H1 (cell line): Measurements from ENCODE around the gene EEF1AKMT1. TPM values are rescaled to one million over a fixed set of nuclear protein-coding genes. Genes with fewer than 3 reads are reported as not detected.
A peak's percentile ranks its signal among the peaks of the same experiment; 100 is the strongest.

Experiments used
- CTCF ChIA-PET: fragments of 300-600 bp; sonication (Branson Sonifier 250); formaldehyde crosslinking; loops from one replicate; lab custom pipeline; 2021; ENCODE audit not compliant: partially characterized antibody; lab: Charles Lee
- POLR2A ChIA-PET: fragments of 300-600 bp; sonication (Branson Sonifier 250); formaldehyde crosslinking; loops from one replicate; lab custom pipeline; 2021; ENCODE audit warnings: inconsistent platforms; ENCODE audit not compliant: partially characterized antibody; lab: Charles Lee
- DNase-seq, 2 experiments: peaks; one replicate each; pipeline versions ENCODE4 v3.0.0 to v3.0.0-alpha.2; 2010 to 2022; ENCODE audit warnings: low spot score in 2 of 2, low read depth in 1 of 2, mixed read lengths in 1 of 2
- FAIRE-seq: peaks from 2 replicates; lab custom pipeline; 2011; peaks lifted over from hg19 to GRCh38; lab: Jason Lieb, UNC
- H2AFZ ChIP-seq: 2 replicates; pipeline ENCODE4 v1.8.1; 2012; ENCODE audit warnings: low read length, inconsistent platforms
- H2AK5ac ChIP-seq: 2 replicates; pipeline ENCODE4 v1.6.1; 2013; ENCODE audit warnings: low read depth, low read length
- H2BK120ac ChIP-seq: replicated peaks from 2 replicates; pipeline ENCODE3; 2013; ENCODE audit warnings: low read depth, low read length, inconsistent platforms
- H2BK12ac ChIP-seq: 2 replicates; pipeline ENCODE4 v1.6.1; 2013; ENCODE audit warnings: low read depth, low read length
- H2BK15ac ChIP-seq: 2 replicates; pipeline ENCODE4 v1.6.1; 2013; ENCODE audit warnings: low read length
- H2BK20ac ChIP-seq: 2 replicates; pipeline ENCODE4 v1.6.1; 2013; ENCODE audit warnings: low read length
- H2BK5ac ChIP-seq: 2 replicates; pipeline ENCODE4 v1.6.1; 2013; ENCODE audit warnings: low read depth, low read length
- H3K14ac ChIP-seq: 2 replicates; pipeline ENCODE4 v1.6.1; 2013; ENCODE audit warnings: inconsistent platforms; ENCODE audit not compliant: insufficient read length
- H3K18ac ChIP-seq: 2 replicates; pipeline ENCODE4 v1.6.1; 2013; ENCODE audit warnings: low read length; ENCODE audit errors: extremely low read depth
- H3K23ac ChIP-seq: 2 replicates; pipeline ENCODE4 v1.6.1; 2013; ENCODE audit warnings: inconsistent platforms; ENCODE audit not compliant: insufficient read length
- H3K23me2 ChIP-seq: 2 replicates; pipeline ENCODE4 v1.6.1; 2013; ENCODE audit warnings: low read depth, low read length
- H3K27ac ChIP-seq: 2 replicates; pipeline ENCODE4 v1.6.1; 2011; ENCODE audit warnings: low read depth, low read length, inconsistent platforms
- H3K27me3 ChIP-seq, 4 experiments: replicated peaks in 1 of 4; 1 replicate in 1 of 4; 2 replicates in 3 of 4; pipeline versions ENCODE4 v1.6.1 to v1.8.1; 2011 to 2013; ENCODE audit warnings: low read length in 3 of 4, mild to moderate bottlenecking in 3 of 4, inconsistent platforms in 2 of 4, mixed read lengths in 2 of 4, moderate library complexity in 1 of 4; ENCODE audit not compliant: control insufficient read depth in 3 of 4, insufficient read depth in 3 of 4; ENCODE audit errors: extremely low read depth in 1 of 4
- H3K36me3 ChIP-seq, 4 experiments: 2 replicates each; pipeline versions ENCODE4 v1.6.1 to v1.8.1; 2011 to 2013; ENCODE audit warnings: mild to moderate bottlenecking in 4 of 4, low read length in 3 of 4, moderate library complexity in 2 of 4, control low read depth in 1 of 4, inconsistent platforms in 1 of 4; ENCODE audit not compliant: insufficient read depth in 4 of 4, control insufficient read depth in 2 of 4
- H3K4ac ChIP-seq: replicated peaks from 2 replicates; pipeline ENCODE3; 2013; ENCODE audit warnings: low read length, low read depth, mixed read lengths, inconsistent platforms; ENCODE audit not compliant: insufficient read length
- H3K4me1 ChIP-seq, 4 experiments: replicated peaks in 1 of 4; 1 replicate in 1 of 4; 2 replicates in 3 of 4; pipeline versions ENCODE4 v1.6.1 to v1.8.1; 2011 to 2013; ENCODE audit warnings: low read length in 3 of 4, inconsistent platforms in 2 of 4, mixed read lengths in 1 of 4; ENCODE audit not compliant: insufficient read depth in 4 of 4, control insufficient read depth in 3 of 4
- H3K4me2 ChIP-seq, 2 experiments: 2 replicates each; pipeline versions ENCODE4 v1.6.1 to v1.8.1; 2011 to 2013; ENCODE audit warnings: low read depth in 2 of 2, low read length in 2 of 2, control low read depth in 1 of 2, inconsistent platforms in 1 of 2, mild to moderate bottlenecking in 1 of 2; ENCODE audit not compliant: insufficient read depth in 1 of 2
- H3K4me3 ChIP-seq, 4 experiments: fragments of 200-600, 300-600 bp in 1 of 4; sonication (generic), shearing (Covaris generic), sonication (Bioruptor Twin) in 1 of 4; 2 replicates each; pipeline versions ENCODE4 v1.5.1 to v1.8.1; 2011 to 2016; ENCODE audit warnings: low read length in 4 of 4, low read depth in 3 of 4, control low read depth in 2 of 4, inconsistent platforms in 2 of 4, mild to moderate bottlenecking in 2 of 4, mixed read lengths in 1 of 4, moderate library complexity in 1 of 4; ENCODE audit not compliant: insufficient read depth in 2 of 4; ENCODE audit errors: extremely low read depth in 1 of 4
- H3K56ac ChIP-seq: replicated peaks from 2 replicates; pipeline ENCODE3; 2013; ENCODE audit warnings: low read depth, mild to moderate bottlenecking, mixed read lengths, low read length, inconsistent platforms; ENCODE audit not compliant: insufficient read length
- H3K79me1 ChIP-seq: 2 replicates; pipeline ENCODE4 v1.6.1; 2013; ENCODE audit warnings: low read depth, low read length, control low read depth
- H3K79me2 ChIP-seq, 2 experiments: 2 replicates each; pipeline versions ENCODE4 v1.6.1 to v1.8.1; 2012 to 2013; ENCODE audit warnings: low read length in 2 of 2, mild to moderate bottlenecking in 2 of 2, inconsistent platforms in 1 of 2; ENCODE audit not compliant: insufficient read depth in 2 of 2, control insufficient read depth in 1 of 2
- H3K9ac ChIP-seq, 4 experiments: replicated peaks in 1 of 4; 1 replicate in 1 of 4; 2 replicates in 3 of 4; pipeline versions ENCODE4 v1.6.1 to v1.8.1; 2011 to 2013; ENCODE audit warnings: low read depth in 3 of 4, low read length in 3 of 4, control low read depth in 2 of 4, mild to moderate bottlenecking in 2 of 4, moderate library complexity in 2 of 4, inconsistent platforms in 1 of 4; ENCODE audit errors: extremely low read depth in 1 of 4
- H3K9me3 ChIP-seq, 2 experiments: 2 replicates each; pipeline versions ENCODE4 v1.6.1 to v1.8.1; 2012 to 2013; ENCODE audit warnings: mild to moderate bottlenecking in 2 of 2, moderate library complexity in 2 of 2, control low read depth in 1 of 2, inconsistent platforms in 1 of 2, low read depth in 1 of 2, low read length in 1 of 2, mixed read lengths in 1 of 2; ENCODE audit not compliant: insufficient read depth in 2 of 2
- H4K20me1 ChIP-seq, 2 experiments: replicated peaks in 1 of 2; 2 replicates each; pipeline versions ENCODE3 to v1.8.1; 2011 to 2013; ENCODE audit warnings: inconsistent platforms in 2 of 2, low read length in 2 of 2, mild to moderate bottlenecking in 1 of 2; ENCODE audit not compliant: insufficient read depth in 2 of 2, control insufficient read depth in 1 of 2
- H4K5ac ChIP-seq: 2 replicates; pipeline ENCODE4 v1.6.1; 2013; ENCODE audit warnings: low read length, low read depth, mixed read lengths, inconsistent platforms; ENCODE audit not compliant: insufficient read length
- H4K8ac ChIP-seq: 2 replicates; pipeline ENCODE4 v1.8.0; 2013; ENCODE audit warnings: mild to moderate bottlenecking, moderate library complexity, low read length, inconsistent platforms; ENCODE audit not compliant: insufficient read depth; ENCODE audit errors: extremely low read depth
- H4K91ac ChIP-seq: replicated peaks from 2 replicates; pipeline ENCODE3; 2013; ENCODE audit warnings: low read length, mixed read lengths, inconsistent platforms; ENCODE audit not compliant: insufficient read length
- MAX ChIP-seq: IDR thresholded peaks from 2 replicates; pipeline ENCODE4 v1.6.1; 2012; ENCODE audit warnings: inconsistent platforms
- WGBS, 2 experiments: shearing (Covaris generic) in 1 of 2; methylation state at CpG; one replicate each; pipeline versions ENCODE4 v1.1.6 to v1.1.7; 2013 to 2015; ENCODE audit warnings: low lambda C conversion rate in 2 of 2, mixed read lengths in 2 of 2, inconsistent platforms in 1 of 2, low coverage in 1 of 2, missing lambda C conversion rate in 1 of 2; ENCODE audit not compliant: insufficient replicate concordance in 2 of 2, insufficient coverage in 1 of 2, insufficient read length in 1 of 2; ENCODE audit errors: extremely low coverage in 1 of 2, missing lambda C conversion rate in 1 of 2; 5-methylcytosine and 5-hydroxymethylcytosine counted together
- polyA plus RNA-seq, 7 experiments: library from polyadenylated mRNA; depleted of rRNA in 3 of 7; stranded (reverse) in 5 of 7; unstranded in 2 of 7; fragments of >200 nt in 5 of 7; fragments of 200-250 nt in 2 of 7; gene quantifications; 1 replicate in 5 of 7; 2 replicates in 1 of 7; 4 replicates in 1 of 7; pipeline versions ENCODE4 v1.2.1 to v1.2.3, GENCODE V29; 2011 to 2013; ENCODE audit warnings: missing spikeins in 2 of 7, mixed read lengths in 2 of 7
- total RNA-seq: library from RNA; stranded (reverse); fragmentation: NEBNext Ultra II Directional; extraction: Animal tissue kit (Norgen Biotek cat#: 25700); gene quantifications from 2 replicates; pipeline ENCODE4 v1.2.1, GENCODE V29; 2021

Gene EEF1AKMT1
- total and polyA plus RNA-seq, 2 of the 8 experiments (the other 6 are each of a cell fraction or from before 2014, with no cell fraction given), result 3.1 to 4.1 TPM

GRCh38 chr13:20684041-20684440, 89.7 kb downstream of the EEF1AKMT1 start:
- Histone ChIP-seq H3K79me2 (no peaks in the 10 kb centered on the region), H2BK5ac (no peak overlapping the region), H4K91ac (no peak overlapping the region), H3K27me3 (no peaks in the 10 kb centered on the region), H3K4ac (no peak overlapping the region), H3K9ac (no peak overlapping the region), H2BK12ac (no peak overlapping the region), H2BK15ac (no peak overlapping the region), H3K4me1 (peaks cover 0 to 9% (median 5%) of the 10 kb centered on the region in 4 experiments; a peak in 5 of 7 replicates), H3K36me3 (no peaks in the 10 kb centered on the region), H4K20me1 (no peaks in the 10 kb centered on the region), H3K14ac (no peak overlapping the region), H3K79me1 (no peaks in the 10 kb centered on the region), H4K8ac (no peak overlapping the region), H3K23me2 (no peaks in the 10 kb centered on the region), H3K4me2 (no peak overlapping the region), H3K56ac (no peak overlapping the region), H4K5ac (no peak overlapping the region)
- no peak for DNase-seq
- POLR2A ChIA-PET, result interaction anchor here (1.2 kb wide), 1 partner anchor 25 kb away, joined by 3 read pairs; no protein-coding TSS in a partner anchor
- FAIRE-seq, result no peak
- WGBS, 2 experiments, result 92% methylated on average over 4 of the region's 4 CpGs; no CpG with 5 or more reads in 1 of the 2 experiments
- CTCF ChIA-PET, result interaction anchor here (1.0 to 1.6 kb wide), 5 partner anchors 11 to 191 kb away, joined by 3 to 4 read pairs (median 3); no protein-coding TSS in a partner anchor
- no peak for TF ChIP-seq MAX
- TF ChIP-seq, all 59 proteins: peak for 0
- no peak overlapping the region for H2AK5ac ChIP-seq
- H2BK20ac ChIP-seq, result no peak overlapping the region
- peak overlapping the region; percentile 32; the same call in 1 of the 2 replicates for H3K18ac ChIP-seq
- no peak overlapping the region for H3K27ac ChIP-seq
- no peak overlapping the region for H3K23ac ChIP-seq
- no peak overlapping the region for H2AFZ ChIP-seq
- no peak overlapping the region for H2BK120ac ChIP-seq
- H3K9me3 ChIP-seq, result no peaks in the 10 kb centered on the region
- no peak overlapping the region for H3K4me3 ChIP-seq
